CD4-positive, alpha-beta T cell treated with Interleukin-2 at 100 ng/mL for 4 hours (primary cell): ENCODE data around the gene C1orf74.

ENCODE experiments used
- DNase-seq: peaks from one replicate; pipeline ENCODE4 v3.0.0-alpha.2; 2020; ENCODE audit warnings: low spot score

C1orf74 gene

GRCh38 chr1:209770636-209771415, 13.5 kb downstream of the C1orf74 start:
- DNase-seq = no peak

DNA sequence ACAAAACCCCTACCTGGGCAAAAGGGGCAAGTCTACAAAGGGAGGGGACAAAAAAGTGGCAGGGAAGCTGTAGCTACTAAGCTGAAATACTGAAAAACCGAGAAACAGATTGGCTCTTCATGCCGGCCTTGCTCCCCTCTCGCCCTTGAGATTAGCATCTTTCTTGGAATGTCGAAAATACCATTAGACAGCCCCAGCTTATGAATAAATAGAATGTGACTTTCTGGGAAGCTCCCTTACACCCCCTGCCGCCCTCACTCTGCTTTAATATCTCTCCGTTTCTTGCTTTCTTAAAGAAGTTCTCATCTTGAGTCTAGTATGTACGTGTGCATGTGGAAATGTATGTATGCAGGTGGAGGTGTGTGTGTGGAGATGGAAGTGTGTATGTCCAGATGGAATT, 14.4 kb downstream of the C1orf74 start:
- peak; percentile 20 for DNase-seq

DNA sequence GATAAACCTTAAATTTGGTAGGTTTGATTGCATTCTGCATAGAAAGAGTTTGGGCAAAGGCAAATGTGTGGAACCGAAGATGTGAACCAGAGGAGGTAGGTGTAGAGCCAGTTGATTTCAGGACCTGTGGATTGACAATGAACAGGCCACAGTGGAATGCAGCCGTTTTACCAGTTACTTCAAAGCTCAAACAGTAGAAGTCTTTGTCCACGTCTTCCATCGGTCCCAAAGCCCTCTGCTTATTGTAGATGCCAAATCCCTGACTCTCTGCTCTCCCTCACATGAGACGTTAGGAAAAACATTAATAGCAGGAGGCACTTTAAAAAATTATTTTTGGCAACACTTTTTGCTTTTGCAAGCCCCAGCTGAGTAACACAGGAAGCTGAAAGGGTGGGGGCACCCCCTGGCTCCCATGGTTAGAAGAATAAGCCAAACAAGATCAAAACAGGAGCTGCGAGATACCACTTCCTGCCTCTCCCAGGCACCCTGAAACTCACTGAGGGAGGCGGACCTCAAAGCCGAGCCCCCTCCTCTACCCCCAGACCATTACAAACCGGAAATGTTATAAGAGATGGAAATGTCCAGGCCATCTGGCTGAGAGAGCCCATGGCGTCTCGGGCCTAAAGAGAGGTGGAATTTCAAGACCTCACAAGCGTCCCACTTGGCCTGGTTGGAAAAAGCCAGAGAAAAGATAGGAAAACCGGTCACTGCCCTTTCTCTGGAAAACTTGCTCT, 15.0 kb downstream of the C1orf74 start:
- DNase-seq = peak; percentile 85

DNA sequence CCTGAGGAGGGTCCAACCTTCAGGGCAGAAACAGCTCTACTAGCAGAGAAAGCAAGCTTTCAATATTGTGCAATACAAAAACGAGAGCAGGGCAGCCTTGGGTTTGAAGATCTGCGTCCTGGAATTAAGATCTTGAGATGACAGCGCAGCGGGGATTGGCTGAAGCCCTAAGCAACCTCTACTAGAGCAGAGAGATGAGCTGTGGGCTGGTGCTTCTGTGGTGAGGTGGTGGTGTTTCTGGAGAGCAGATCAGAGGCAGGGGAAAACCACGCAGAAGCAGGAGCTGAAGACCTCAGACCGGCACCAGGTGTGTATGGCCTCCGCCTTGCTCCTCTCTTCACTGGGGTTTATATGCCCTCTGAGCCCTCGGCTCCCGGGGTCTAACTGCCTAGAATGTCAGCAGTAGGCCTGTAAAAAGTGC, 16.0 kb downstream of the C1orf74 start:
- DNase-seq = peak; percentile 89

DNA sequence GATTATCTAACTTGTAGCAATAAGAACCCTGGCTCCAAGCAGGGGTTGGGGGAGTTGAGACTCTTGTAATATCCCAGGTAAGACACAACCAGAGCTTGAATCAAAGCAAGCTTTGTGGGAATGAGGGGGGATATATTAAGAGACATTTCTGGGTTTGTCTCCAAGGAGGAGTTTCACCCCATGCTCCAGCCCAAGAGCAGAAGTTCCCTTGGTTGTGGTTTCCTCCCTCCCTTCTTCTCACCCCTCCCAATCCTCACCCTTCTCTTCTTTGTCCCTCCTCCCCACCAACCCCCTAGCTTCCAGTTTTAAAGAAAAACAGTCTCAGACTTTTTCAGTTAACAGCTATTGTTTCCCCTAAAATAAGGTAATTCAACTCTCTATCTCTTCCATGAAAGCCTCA, 16.7 kb downstream of the C1orf74 start:
- DNase-seq = peak; percentile 12

- DNase-seq = no peak
Measured at GRCh38 chr1:209767096-209767495, 17.3 kb downstream of the C1orf74 start.

DNA sequence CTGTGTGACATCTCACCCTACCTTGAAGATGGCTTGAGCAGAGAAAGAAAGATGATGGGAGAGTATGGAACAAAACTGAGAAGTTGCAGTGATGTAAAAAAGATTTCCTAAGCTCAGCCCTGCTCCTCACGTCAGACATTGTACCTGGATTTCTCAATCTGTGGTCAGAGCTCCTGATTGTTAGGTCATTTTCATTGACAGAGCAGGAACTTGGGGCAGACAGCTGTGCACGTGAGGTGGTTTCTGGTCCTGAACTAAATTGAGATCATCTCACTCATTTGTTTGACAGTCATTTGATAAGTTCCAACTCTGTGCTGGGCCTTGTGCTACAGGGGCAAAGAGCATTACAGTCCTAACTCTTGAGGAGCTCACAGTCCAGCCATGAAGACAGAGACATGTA, 18.3 kb downstream of the C1orf74 start:
- peak; percentile 19 for DNase-seq

DNA sequence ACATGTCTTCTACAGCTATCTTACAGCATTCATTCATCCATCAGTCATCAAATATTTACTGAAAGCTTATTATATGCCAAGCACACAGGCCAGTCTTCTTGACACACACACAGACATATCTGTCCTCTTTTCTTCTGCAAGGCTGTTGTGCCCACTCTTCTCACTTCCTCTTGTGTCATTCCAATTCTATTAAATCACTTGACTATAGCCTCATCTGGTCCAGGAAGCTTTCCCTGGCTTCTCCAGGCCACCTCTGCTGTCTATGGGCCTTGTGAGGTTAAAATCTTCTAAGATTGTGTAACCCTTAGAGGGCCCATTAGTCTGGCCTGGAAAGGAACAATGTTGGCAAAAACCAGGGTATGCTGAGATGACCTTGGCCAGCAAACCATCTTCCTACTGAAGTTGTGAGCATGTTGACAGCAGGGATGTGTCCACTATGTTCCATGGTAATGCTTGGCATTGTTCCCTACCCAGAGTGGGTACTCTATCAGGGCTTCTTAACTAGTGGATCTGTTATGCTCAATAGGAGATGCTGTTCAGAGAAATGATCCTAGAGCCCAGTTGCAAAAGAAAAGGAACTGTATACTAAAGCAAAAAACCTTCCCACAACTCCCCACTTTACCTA, 23.2 kb downstream of the C1orf74 start:
- no peak for DNase-seq

GRCh38 chr1:209759829-209760359, 24.5 kb downstream of the C1orf74 start:
- no peak for DNase-seq

DNA sequence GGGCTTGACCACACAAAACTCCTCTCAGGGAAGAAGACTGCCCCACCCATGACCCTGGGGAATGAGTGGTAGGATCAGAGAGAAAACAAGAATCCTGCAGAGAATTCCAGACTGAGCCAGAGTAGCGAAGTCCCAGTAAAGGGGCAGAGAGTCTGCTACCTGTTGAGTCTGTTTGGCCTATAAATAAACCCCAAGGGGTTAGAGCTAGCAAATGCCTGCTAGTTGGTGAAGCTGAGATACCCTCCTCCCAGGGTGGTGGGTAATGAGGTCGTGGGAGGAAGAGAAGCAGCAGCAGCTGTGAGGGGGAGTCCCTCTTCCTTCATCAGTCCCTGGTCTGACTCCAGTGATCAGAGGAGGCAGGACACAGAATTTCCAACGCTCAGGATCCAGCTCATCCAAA, 26.0 kb downstream of the C1orf74 start:
- DNase-seq = no peak

DNA sequence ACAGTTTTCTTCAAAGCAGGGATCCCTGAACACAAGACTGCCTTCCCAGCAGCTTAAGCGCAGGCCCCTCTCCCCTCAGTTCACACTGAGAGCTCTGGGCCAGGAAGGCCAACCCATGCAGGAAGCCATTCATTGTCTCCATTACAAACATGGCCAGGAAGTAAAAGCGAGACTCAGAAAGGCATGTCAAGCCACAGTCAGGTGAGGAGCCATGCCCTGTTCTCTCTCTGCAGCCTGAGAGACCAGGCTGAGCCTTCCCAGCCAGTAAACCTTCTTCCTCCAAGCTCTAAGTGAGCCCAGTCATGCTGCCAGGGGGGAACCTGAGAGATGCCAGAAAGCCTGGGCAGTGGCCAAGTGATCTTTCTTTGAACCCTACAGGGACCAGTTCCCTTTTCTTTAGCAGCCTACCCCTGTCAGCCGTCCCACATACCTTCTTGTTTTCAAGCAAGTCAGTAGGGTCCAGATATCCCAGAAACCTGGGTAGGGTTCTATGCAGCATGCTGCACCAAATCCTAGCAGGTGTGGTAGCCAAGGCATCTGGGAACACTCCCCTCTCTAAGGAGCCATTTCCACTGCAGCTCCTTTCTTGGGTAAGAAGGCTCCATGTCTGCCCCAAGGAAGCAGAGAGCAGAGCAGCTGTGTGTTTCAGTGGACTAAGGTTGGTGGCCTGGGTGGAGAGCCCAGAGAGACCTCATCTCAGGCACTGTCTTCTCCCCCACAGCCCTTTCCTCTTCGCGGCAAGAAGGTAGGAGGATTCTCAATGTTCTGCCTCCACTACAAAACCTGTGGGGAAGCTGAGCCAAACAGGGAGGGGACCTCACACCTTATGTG, 27.5 kb downstream of the C1orf74 start:
- peak; percentile 49 for DNase-seq

DNA sequence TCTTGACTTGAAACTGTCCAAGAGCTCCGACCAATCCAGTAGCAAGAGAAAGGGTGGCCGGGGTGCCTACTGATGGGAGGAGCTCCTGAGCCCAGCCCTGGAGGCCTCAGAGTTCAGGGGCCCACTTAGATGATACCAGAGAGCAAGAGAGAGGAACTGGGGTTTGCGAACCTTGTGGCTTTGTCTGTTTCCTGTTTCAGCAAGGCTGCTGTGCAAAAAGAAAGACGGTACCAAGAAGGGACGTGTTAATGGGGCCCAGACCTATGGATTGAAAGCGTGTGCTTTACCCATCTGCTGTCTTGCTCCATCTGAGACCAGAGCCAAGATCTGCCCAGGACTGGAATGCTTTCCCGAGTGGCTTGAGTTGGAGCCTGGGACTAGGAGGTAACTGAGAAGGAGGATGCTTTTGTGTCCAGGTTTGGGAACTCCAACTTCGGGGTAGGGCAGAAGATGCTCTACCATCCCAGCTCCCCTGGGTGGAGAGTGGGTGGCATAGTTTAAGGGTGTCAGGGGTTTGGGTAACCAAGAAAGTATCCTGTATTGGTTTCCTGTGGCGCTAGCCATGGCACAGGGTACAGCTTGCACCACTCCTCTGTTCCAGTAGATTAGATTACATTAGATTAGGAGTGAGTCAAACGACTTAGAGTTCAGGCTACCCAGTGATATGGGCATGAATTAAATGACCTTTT, 28.3 kb downstream of the C1orf74 start, which contains the start of gene TRAF3IP3:
TRAF3IP3 (plus strand) TSS at position 128 of the 689 bp plus-strand sequence. CDS start 3,987 bp downstream, outside the sequence.
- DNase-seq = peak; percentile 85

DNA sequence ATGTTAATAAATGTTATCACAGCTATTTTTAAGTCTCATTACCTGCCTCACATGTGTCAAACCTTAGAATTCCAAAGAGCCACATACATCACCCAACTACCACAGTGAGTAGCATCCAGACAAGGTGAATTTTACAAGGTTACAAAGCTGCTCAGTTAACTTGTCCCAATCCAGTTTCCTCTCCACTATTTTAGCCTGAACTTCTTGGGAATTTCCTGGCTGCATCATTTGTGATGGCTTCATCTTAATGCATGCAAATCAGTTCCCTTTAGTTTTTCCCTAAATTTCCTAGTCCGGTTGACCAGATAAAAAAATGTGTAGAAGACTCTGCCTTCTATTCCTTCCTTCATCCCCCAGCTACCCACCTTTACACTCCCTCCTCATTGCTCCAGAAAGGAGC, 29.1 kb downstream of the C1orf74 start:
- DNase-seq = no peak

GRCh38 chr1:209752890-209753289, 31.5 kb downstream of the C1orf74 start:
- no peak for DNase-seq

- DNase-seq = peak; percentile 48
Measured at GRCh38 chr1:209751627-209752231, 32.6 kb downstream of the C1orf74 start.

- peak; percentile 20 for DNase-seq
Measured at GRCh38 chr1:209749670-209750323, 34.6 kb downstream of the C1orf74 start.

DNA sequence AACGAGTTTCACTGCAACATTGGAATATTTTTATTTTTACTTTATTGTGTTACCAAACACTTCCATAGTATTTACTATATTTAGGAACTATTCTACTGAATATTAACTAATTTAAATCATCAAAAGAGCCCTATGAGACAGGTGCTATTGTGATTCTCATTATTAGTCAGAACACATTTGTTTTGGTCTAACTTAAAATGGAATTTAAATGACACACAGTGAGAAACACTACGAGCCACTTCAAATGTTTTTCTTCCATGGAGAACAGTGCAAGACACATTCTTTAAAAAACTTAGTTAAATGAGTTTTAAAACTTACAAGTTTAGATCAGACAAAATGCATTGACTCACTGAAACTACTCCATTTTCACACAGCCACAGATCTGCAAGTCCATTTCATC, 35.2 kb downstream of the C1orf74 start:
- no peak for DNase-seq

DNA sequence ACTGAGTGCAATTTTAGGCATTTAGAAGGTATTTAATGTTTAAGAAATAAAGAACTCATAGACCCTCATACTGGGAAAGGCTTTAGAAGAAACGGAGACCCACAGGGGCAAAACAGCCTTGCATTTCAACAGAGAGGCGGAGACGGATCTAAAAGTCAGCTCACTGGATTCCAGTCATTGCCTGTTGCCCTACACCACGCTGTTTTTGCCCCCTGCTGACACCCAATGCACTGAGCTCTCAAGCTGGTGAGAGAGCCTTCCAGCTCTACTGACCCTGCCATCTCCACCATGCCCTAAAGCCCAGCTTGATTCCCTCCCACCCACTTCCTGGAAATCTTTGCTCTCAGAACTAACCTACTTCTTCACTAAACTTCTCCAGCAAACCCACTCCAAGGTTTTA, 35.7 kb downstream of the C1orf74 start:
- no peak for DNase-seq

- peak; percentile 91 for DNase-seq
Measured at GRCh38 chr1:209747580-209748262, 36.6 kb downstream of the C1orf74 start.
